HG02938 (cell line): ENCODE results near the gene PPFIBP2.
"Not testable (repeated sequence)": the region's sequence is repeated elsewhere in the genome, so short reads cannot be mapped to it uniquely, and the experiment has no call there.

Experiments
- ATAC-seq: cut with Tn5 transposase; IDR thresholded peaks from one replicate; pipeline ENCODE4 v1.9.1; 2021; ENCODE audit warnings: mild to moderate bottlenecking, moderate library complexity; ENCODE audit not compliant: unreplicated experiment

The PPFIBP2 gene

DNA sequence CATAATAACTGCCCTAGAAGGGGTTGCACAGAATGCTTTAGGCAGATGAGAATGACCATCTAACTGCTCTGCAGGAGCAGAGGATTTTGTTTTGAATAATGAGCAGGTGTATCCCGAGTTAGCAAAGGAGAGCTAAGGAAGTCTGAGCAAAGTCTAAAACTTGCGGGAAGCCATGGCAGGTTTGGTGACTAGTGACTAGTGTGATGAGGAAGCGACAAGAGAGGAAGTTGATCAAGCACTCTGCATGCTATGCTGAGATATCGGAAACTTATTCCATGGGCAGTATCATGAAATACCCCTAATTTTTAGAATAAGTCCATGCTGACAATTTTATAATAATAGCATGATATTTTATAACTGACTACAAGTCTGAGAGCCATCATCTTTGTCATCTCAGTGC is 15.6 kb upstream of the PPFIBP2 start:
- ATAC-seq, result no peak

DNA sequence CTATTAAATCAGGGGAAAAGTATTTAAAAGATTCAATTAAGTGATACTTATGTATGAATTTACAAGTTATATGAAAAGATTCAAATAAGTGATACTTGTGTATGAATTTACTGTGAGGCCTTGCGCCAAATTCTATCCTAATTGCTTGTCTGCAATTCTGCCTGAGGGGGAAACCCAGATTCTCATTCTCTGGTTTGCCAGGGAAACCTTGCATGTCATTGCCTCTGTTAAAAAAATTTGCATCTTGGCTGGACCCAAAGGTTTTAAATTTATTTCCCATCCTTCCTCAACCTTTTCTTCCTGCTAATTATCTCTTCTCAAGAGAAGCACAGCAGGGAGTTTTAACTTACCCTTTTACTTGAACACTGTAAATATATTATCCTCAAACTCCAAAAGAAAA is 14.7 kb upstream of the PPFIBP2 start:
- no peak for ATAC-seq

DNA sequence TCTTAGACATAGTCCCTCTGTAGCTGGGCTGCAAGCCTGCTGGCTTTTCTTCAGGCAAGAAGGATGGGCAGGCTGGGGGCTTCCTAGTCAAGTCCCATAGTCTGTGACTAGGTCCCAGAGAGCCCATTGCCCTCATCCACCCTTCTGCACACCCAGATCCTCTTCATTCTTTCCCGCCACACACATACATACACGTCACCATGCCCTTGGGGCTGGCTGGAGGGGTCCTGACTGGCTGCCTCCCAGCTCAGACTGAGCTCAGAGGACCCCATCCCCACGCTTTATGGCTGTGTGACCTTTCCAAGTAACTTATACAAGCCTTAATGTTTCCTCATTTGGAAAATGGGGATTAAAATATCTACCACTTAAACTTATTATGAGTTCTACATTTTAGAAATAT is 13.5 kb upstream of the PPFIBP2 start:
- no peak for ATAC-seq

DNA sequence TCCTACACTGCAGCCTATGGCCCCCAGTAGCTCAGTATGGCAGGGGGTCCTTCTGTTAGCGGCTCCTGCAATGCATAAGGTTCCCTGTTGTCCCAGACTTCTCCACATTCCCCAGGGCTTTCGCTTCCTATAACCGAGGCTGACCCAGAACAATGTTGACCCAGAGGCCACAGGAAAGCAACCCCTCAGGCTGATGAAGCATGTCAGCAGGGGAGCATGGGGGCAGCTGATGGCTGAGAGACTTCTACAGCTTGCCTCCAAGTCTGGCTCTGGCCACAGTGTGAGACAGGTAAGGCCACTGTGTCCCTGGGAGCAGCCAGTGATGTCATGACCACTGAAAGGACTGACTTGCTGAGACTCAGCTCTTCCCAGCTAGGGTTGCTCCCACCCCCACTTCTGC is 12.5 kb upstream of the PPFIBP2 start:
- ATAC-seq, result no peak

DNA sequence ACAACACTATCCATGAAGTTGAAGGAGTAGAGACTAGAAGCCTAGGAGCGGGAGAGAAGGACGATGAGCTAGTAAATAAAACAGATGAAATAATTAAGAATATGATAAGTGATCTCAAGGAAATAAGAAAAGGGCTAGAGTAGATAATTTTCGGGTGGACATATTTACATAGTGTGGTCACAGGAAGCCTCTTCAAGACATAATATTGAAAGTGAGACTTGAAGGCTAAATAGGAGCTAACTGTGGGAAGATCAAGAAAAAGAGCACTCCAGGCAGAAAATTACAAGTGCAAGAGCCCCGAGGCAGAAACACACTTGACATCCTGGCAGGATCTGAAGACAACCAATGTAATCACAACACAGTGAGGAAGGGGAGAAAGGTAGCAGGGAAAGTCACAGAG is 11.9 kb upstream of the PPFIBP2 start:
- ATAC-seq, result no peak

DNA sequence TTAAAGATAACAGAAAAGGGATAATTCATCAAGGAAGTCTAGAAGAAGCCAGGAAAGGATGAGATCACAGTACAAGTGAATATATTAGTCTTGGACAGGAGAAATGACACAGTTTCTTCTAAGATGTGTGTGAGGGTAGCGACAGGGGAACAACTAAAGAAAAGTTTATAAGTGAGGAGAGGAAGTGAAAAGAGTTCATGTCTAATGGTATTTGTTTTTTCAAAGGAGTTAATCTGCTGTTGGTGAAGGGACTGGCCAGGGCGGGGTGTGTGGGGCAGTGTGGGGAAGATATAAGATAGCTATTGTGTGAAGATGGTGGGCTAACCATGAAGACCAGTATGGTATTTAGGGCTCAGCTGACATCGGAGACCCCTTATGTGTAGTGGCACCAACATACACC is 7.6 kb upstream of the PPFIBP2 start:
- ATAC-seq, result no peak

DNA sequence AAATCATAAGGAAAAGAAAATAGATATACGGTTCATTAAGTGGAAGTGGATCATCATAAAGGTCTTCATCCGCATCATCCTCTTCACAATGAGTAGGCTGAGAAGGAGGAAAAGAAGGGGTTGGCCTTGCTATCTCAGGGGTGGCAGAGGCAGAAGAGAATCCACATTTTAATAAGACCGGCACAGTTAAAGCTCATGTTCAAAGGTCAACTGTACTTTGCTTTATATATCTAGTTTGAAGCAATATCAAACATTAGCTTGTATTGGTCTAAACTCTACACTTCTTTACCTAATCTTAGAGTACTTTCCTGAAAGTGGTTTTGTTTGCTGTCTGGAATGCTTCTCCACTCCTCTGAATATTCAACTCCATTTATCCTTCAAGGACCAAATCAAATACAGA is 5.7 kb upstream of the PPFIBP2 start:
- ATAC-seq, result no peak

DNA sequence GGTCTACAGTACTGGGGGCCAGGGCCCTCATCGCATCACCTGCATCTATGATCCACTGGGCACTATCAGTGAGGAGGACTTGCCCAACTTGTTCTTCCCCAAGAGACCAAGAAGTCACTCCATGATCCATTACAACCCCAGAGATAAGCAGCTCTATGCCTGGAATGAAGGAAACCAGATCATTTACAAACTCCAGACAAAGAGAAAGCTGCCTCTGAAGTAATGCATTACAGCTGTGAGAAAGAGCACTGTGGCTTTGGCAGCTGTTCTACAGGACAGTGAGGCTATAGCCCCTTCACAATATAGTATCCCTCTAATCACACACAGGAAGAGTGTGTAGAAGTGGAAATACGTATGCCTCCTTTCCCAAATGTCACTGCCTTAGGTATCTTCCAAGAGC is 3.8 kb upstream of the PPFIBP2 start:
- no peak for ATAC-seq

DNA sequence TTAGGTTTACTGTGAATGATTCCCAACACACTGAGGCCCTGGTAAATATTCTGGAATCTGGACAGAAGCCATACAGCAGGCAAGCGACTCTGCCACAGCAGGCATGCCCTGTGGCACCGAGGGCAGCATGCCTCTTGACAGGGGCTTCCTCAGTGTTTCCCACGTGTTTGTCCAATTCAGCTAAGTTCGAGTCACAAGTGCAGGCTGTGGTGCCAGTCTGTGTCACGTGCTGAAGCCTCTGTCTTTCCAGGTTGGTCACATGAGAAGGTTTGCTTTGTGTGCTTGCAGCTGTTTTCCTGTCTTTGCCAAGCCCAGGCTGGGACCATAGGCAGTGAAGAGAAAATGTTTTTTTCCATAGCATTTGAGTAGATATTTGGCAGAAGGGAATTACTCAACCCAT is 2.4 kb upstream of the PPFIBP2 start:
- no peak for ATAC-seq

DNA sequence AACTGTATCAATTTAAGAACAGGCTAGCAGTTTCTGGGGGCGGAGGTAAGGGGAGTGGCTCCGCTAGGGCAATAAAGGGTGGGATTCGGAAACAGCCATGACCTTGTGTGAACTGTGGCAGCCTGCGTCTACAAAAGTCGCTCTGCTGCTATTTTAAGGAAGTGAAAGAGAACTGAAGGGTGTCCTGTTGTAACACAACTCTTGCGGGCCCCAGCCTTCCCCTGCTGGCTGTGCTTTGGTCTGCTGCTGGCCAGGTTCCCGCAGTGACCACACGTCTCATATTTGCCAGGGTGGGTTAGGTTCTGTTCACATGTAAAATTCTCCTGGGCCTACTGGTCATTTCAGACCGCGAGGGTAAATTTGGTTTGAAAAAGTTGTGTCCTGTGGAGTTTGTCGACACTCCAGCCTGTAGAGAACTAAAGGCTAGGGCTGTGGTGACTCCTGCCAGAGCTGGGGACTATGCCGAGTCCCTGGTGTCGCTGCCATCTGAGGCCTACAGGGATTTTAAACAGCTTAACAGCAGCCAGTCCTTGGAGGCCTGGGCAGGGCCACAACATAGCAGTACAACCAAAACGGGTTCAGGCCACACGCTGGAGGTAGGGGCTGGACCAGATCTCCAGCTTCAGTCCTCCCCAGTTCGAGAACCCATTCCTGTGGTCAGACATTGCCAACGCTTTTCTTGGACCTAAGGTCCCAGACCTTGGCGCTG is 1.1 kb upstream of the PPFIBP2 start:
- peak; percentile 78 for ATAC-seq

DNA sequence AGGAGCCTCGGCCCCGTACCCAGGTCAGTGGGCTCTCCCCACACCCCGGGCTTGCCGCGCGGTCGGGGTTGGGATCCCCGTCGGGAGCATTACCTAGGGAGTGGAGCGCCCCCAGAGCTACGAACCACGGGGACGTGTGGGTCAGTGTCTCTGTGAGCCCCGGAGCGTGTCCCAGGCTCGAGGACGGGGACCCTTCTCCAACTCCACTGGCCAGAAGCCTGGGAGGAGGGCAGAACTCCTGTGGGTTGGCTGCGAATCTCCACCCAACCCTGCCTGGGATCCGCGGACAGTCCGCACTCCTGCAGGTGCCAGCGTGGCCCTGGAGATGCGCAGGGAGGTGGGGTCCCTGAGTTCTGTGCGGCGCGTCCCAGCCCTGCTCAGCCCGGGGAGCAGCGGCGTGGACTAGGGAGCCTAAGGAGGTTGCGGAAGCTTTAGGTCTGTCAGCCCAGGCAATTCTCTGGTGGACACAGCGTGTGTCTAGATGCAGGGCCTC is 346 bp downstream of the PPFIBP2 start:
- ATAC-seq, result no peak

DNA sequence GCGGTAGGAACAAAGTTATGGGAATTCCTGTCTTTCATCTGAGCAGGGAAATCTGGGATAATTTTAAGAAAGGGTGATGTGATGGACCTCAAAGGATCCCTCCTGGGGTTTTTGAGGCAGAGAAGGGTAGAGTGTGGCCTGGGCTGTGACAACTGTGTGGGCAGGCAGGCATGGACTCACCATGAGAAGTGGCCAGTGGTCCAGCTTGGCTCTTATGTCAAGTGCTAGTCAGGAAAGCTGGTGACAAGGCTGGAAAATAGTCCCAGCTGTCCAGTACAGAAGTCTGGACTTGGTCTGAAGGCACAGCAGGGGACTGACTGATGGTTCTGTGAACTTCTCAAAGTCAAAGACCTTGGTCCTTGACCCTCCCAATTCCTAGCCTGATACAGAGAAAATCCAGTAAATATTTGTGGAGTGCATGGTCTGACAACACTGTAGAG is 1.7 kb downstream of the PPFIBP2 start:
- ATAC-seq, result no peak

DNA sequence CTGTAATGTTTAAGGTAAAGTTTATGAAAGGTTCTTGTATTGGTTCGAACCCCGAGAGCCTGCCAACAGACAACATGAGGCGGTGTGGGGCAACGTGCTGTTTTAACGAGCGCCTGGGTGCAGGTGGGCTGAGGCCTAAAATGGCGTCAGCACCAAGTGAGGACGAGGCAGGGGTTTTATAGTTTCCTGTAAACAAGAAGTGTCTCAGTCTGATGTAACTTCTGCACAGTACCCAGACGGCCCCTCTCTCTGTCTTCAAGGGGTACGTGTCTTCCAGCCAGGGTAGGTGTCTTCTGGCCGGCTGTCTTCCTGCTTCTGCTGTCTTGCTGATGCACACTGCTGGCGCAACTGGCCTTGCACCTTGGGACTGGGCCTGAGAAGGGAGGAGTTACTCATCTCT is 2.7 kb downstream of the PPFIBP2 start:
- ATAC-seq, result no peak

DNA sequence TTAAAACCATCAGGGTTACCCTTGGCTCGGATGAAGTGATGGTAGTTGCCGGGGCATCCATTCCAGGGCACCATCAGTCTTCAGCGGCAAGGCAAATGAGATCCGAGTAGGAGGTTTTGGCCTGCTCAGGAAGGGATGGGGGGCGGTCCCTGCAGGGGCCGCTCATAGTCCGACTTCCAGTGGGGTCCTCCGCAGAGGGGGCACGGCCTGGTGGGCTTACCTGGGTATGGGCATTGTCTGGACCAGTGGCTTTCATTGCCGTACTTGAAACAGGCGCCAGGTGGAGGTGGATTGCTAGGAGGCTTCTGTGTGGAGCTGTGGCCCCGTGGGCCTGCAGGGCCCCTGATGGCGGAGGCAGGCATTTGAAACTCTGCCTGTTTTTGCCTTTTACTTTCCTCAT is 3.9 kb downstream of the PPFIBP2 start:
- not testable (repeated sequence) for ATAC-seq

DNA sequence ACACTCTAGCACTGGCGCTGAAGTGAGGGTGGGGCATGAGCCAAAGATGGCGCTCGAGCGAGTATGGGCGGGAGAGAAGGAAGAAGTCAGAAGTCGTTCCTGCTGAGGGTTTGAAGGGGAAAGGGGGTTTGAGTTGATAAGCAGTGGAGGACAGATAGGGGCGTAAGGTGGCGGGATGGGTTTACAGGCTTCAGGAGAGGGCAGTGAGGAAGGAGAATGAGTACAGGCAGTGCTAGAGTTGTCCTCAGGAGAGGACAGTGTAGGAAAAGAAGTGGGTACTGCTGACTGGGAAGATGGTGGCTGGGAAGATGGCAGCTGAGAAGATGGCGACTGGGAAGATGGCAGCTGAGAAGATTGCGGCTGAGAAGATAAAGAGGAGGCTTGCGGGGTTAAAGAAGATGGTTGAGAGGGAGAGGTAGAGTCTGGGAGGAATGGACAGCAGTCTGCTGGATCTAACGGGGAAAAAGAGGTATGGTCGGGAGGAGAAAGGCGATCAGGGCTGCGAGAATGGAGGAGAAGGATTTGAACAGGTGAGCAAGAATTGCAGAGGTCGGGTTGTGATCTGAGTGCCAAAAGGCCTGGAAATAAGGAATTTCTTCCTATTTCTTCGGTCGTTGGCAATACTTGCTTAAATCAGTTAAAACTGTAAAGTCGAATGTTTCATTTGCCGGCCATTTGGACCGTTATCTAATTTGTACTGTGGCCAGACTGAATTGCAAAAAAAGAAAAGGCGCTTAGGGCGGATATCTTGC is 5.2 kb downstream of the PPFIBP2 start:
- no peak for ATAC-seq

DNA sequence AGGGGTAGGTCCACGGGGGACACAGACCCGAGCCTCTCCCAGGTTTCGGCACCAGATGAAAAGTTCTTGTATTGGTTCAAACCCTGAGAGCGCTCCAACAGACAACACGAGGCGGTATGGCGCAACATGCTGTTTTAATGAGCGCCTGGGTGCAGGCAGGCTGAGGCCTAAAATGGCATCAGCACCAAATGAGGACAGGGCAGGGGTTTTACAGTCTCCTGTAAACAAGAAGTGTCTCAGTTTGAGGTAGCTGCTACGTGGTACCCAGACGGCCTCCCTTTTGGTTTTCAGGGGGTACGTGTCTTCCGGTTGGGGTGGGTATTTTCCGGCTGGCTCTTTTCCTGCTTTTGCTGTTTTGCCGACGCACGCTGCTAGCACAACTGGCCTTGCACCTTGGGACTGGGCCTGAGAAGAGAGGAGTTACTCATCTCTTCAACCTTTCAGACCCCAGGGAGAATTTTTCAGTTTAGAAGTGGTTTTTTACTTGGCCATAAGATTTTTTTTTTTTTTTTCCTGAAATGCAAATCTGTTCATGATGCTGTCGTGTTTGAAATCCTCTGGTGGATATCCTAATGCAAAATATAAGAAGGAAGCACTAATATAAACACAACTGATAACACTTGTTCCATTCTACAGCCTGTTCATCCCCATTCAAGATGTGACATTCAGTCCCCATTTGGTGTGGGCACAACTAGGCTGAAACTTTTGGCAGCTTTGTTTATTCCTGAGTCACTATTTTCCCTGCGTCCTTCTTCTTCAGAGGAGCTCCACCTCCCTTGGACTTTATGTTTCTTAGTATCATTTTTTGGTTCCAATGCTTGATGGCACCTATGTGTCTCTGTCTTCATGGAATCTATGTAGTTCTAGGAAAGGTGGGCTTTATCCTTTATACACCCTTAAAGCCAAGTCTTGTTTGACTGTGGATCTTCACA is 6.5 kb downstream of the PPFIBP2 start:
- peak; percentile 43 for ATAC-seq

DNA sequence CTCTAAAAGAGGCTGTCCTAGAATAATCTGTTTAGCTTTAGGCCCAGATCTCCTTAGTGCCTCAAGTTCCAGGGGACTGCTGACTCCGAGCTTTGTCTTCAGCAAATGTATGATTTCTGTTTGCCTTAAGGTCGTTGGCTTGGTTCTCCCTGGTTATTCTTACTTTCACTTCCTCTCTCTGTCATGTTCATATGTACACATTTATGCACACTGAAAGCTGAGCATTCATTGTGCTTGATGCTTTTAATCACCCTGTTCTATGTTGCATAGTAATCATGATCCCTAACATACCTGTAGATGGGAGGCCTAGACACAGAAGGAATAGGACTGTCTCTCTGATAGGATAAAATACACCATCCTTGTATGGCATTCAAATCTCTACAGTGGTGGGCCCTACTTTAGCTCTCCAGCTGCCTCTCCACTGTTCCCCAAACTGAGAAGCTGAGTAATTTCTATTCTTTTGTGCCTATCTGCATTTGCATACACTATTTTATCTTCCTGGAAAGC is 7.2 kb downstream of the PPFIBP2 start:
- ATAC-seq, result peak; percentile 77

DNA sequence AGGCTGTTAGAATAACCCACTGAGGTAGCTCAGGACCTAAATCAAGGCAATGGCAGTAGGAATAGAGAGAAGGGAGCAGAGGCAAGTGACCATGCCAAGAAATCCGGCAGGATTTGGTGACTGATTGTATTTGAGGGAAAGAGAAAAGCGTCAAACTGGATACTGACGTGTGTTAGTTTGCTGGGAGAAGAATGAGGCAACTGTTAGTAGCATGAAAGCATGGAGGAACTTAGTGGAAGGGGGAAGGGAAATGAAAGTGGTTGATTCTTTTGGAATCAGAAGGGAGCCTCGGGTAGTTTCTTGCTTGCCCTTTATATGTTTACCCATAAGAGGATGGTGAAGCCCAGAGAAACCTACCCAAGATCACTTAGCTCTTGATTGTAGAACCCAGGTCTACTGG is 8.3 kb downstream of the PPFIBP2 start:
- no peak for ATAC-seq

DNA sequence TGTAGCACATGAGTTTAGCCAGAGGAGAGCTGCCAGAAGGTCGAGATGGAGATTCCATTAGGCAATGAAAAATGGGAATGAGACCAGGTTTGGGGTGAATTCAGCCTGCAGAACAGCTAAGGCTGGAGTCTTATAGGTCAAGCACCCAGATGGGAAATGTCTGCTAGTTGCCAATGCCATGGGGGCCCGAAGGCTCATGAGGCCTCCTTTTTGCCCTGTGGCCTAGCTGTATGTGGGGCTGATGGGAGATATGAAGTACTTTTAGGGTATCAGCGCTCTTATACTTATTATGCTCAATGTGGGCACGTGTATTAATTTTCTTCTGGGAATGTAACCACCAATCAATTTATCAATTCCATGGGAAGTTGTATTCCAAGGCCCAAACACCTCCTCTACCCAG is 8.7 kb downstream of the PPFIBP2 start:
- ATAC-seq, result no peak

DNA sequence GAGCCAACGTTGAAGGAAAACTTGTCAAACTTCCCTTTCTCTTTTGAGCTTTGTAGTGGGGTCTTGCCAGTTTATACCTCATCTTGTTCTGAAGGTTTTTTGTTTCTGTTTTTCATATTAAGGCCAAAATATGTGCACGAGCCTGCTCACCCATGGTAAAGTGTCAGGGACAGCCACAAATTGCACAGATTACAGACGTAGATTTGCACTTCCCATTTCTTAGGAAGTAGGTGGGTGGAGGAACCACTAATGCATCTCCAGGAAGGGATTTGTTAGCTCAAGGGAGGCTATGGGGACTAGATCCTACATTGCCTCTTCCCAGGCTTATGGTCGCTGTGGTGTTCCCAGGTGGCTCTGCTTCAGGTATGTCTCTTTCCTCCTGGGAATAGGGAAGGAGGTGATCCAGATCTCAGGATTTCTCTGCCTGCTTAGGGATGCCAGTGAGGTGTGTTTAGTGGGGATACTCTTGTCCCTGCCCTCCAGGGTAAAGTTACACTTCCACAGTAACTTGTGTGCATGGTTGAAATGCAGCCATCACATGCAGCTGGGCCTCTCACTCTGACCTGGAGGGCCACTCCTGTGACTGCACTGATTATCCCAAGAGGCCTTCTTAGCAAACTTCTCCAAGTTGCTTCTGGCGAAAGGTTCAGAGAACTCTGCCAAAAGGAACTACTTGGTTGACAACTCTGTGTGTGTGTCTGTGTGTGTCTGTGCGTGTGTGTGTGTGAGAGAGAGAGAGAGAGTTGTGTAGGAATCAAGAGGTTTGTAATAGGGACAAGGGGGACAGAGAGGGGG is 9.8 kb downstream of the PPFIBP2 start:
- no peak for ATAC-seq
